ENCODE results near the gene MDGA2. TPM values are rescaled to one million over a fixed set of nuclear protein-coding genes. Genes with fewer than 3 reads are reported as not detected.

The MDGA2 gene
- total and polyA plus RNA-seq, 9 of the 15 experiments (the other 6 are each of a cell fraction or from before 2014, with no cell fraction given) = 0.01 to 0.18 (median 0.03) TPM; not detected in 5

GRCh38 chr14:47557894-47558293, 117.5 kb downstream of the MDGA2 start (continued):
- TF ChIP-seq MITF (IDR thresholded peaks at IDR 0.05) (no peak), ZNF830 (CRISPR knock-in tag; IDR thresholded peaks at IDR 0.05) (no peak), ZNF507 (tag; conservative IDR thresholded peaks at IDR 0.05) (no peak)

- ChIA-PET POLR2A (no interaction called here), CTCF (ENCODE audit: low intra/inter-chr PET ratio) (no interaction called here)
- Histone ChIP-seq H3K79me2 (ENCODE audit: control insufficient read depth, insufficient read depth, low read length) (no peaks in the 10 kb centered on the region), H4K20me1 (replicated peaks; ENCODE audit: control insufficient read depth, insufficient read depth, low read length) (no peaks in the 10 kb centered on the region), H3K4me1 (replicated peaks in 1 of 2; ENCODE audit: control insufficient read depth in 2 of 2, insufficient read depth in 2 of 2, low read length in 2 of 2) (no peaks in the 10 kb centered on the region), H3K27me3 (ENCODE audit: control insufficient read depth in 2 of 2, insufficient read depth in 2 of 2, low read length in 2 of 2) (no peaks in the 10 kb centered on the region), H3K9me3 (replicated peaks; ENCODE audit: control insufficient read depth, insufficient read depth, low read depth, low read length) (no peaks in the 10 kb centered on the region), H3K36me3 (ENCODE audit: control insufficient read depth, insufficient read depth, low read length) (no peaks in the 10 kb centered on the region), H2AFZ (ENCODE audit: low read depth, low read length) (no peak overlapping the region), H3K9me1 (ENCODE audit: control insufficient read depth, insufficient read depth, low read length) (no peaks in the 10 kb centered on the region), H3K4me3 (no peak overlapping the region), H3K9ac (ENCODE audit: insufficient read depth in 1 of 2, low read depth in 2 of 2, low read length in 2 of 2) (no peak overlapping the region), H3K4me2 (ENCODE audit: insufficient read depth, low read length) (no peak overlapping the region), H3K27ac (ENCODE audit: extremely low read depth, low read depth, low read length) (no peak overlapping the region)
- intact Hi-C loops (cut with micrococcal nuclease) = no loop called here
- no peak for DNase-seq (ENCODE audit: extremely low read depth in 1 of 4, low spot score in 3 of 4)
- in situ Hi-C loops (cut with MboI) = no loop called here
- no peak for FAIRE-seq
- no TSS peak for BruUV-seq (replicated peaks)
- ATAC-seq = no peak
- TF ChIP-seq XRCC5 (IDR thresholded peaks at IDR 0.05; ENCODE audit: low read depth, low read length) (no peak), SMARCA4 (IDR thresholded peaks at IDR 0.05) (no peak), ZEB2 (IDR thresholded peaks at IDR 0.05) (no peak), DEAF1 (CRISPR knock-in tag; IDR thresholded peaks at IDR 0.05) (no peak), ZNF507 (tag; conservative IDR thresholded peaks at IDR 0.05) (no peak), ZBTB40 (IDR thresholded peaks at IDR 0.05) (no peak), ZBTB40 (CRISPR knock-in tag; IDR thresholded peaks at IDR 0.05) (no peak), SIX5 (IDR thresholded peaks at IDR 0.05; ENCODE audit: borderline replicate concordance in 1 of 2, insufficient read depth in 1 of 2, low read depth in 1 of 2, low read length in 2 of 2) (no peak), C11orf30 (IDR thresholded peaks at IDR 0.05; ENCODE audit: low read depth) (no peak)
Measured at GRCh38 chr14:47555333-47555732, 120.1 kb downstream of the MDGA2 start.

Measured in K562 (cell line).